IMR-90 (cell line): ENCODE measurements around the gene FANCD2OS.

ENCODE experiments used
- CEBPB ChIP-seq: IDR thresholded peaks from 2 replicates; pipeline ENCODE4 v1.6.1; 2012; ENCODE audit warnings: low read depth, low read length, improper control_type of control experiment
- CHD1 ChIP-seq: IDR thresholded peaks from 2 replicates; pipeline ENCODE4 v1.6.1; 2012; ENCODE audit warnings: low read depth, low read length, improper control_type of control experiment
- CTCF ChIP-seq: conservative IDR thresholded peaks from 2 replicates; pipeline ENCODE4 v1.5.1; 2012; ENCODE audit warnings: mild to moderate bottlenecking, low read depth, low read length, improper control_type of control experiment
- POLR2A ChIP-seq: IDR thresholded peaks from 2 replicates; pipeline ENCODE4 v1.6.1; 2012; ENCODE audit warnings: mild to moderate bottlenecking, low read depth, low read length
- SMC3 ChIP-seq: fragments of 150-350 bp; IDR thresholded peaks from 2 replicates; pipeline ENCODE4 v1.6.1; 2016; ENCODE audit warnings: low read depth, mild to moderate bottlenecking, antibody characterized with exemption, low read length, moderate library complexity

GRCh38 chr3:10121064-10121463 is 13.0 kb upstream of the FANCD2OS start:
- TF ChIP-seq CTCF, result no peak
- no peak for TF ChIP-seq SMC3
- TF ChIP-seq POLR2A, result no peak
- TF ChIP-seq CEBPB, result peak; percentile 53
- TF ChIP-seq CHD1, result no peak
